Neuronal stem cell (in vitro differentiated cells): ENCODE measurements around the gene SCGB1A1.

Source experiments
- DNase-seq: peaks from one replicate; pipeline ENCODE4 v3.0.0-alpha.2; 2013; ENCODE audit warnings: low spot score
- H2AFZ ChIP-seq: one replicate; pipeline ENCODE4 v1.6.1; 2013; ENCODE audit warnings: mild to moderate bottlenecking, low read length, inconsistent platforms
- H2AK5ac ChIP-seq: 2 replicates; pipeline ENCODE4 v1.6.1; 2013; ENCODE audit warnings: low read depth, mild to moderate bottlenecking, inconsistent platforms, low read length, moderate library complexity, mixed read lengths
- H2BK120ac ChIP-seq: 2 replicates; pipeline ENCODE4 v1.6.1; 2013; ENCODE audit warnings: low read depth, mild to moderate bottlenecking, inconsistent platforms, low read length, moderate library complexity, mixed read lengths
- H2BK12ac ChIP-seq: one replicate; pipeline ENCODE4 v1.6.1; 2013; ENCODE audit warnings: low read length, inconsistent platforms
- H2BK15ac ChIP-seq: 2 replicates; pipeline ENCODE4 v1.6.1; 2013; ENCODE audit warnings: mild to moderate bottlenecking, low read length, inconsistent platforms, mixed read lengths
- H2BK5ac ChIP-seq: one replicate; pipeline ENCODE4 v1.6.1; 2013; ENCODE audit warnings: inconsistent platforms, mild to moderate bottlenecking, low read length, moderate library complexity
- H3K14ac ChIP-seq: one replicate; pipeline ENCODE4 v1.6.1; 2013; ENCODE audit warnings: low read length, inconsistent platforms
- H3K18ac ChIP-seq: 2 replicates; pipeline ENCODE4 v1.6.1; 2013; ENCODE audit warnings: low read length, inconsistent platforms
- H3K23ac ChIP-seq: 2 replicates; pipeline ENCODE4 v1.6.1; 2013; ENCODE audit warnings: low read depth, mild to moderate bottlenecking, mixed read lengths, low read length, inconsistent platforms; ENCODE audit not compliant: poor library complexity
- H3K27ac ChIP-seq: replicated peaks from 3 replicates; pipeline ENCODE4 v1.5.1; 2013; ENCODE audit warnings: low read length, inconsistent platforms
- H3K27me3 ChIP-seq, 3 experiments: 2 replicates each; pipeline ENCODE4 v1.6.1; 2013; ENCODE audit warnings: low read length in 3 of 3, mild to moderate bottlenecking in 2 of 3, inconsistent platforms in 1 of 3, low read depth in 1 of 3, mixed read lengths in 1 of 3, moderate library complexity in 1 of 3; ENCODE audit not compliant: control insufficient read depth in 3 of 3, insufficient read depth in 3 of 3
- H3K36me3 ChIP-seq, 2 donors: replicated peaks in 1 of 2; 2 replicates each; pipeline ENCODE4 v1.6.1; 2013; ENCODE audit warnings: low read length in 2 of 2; ENCODE audit not compliant: control insufficient read depth in 2 of 2, insufficient read depth in 2 of 2
- H3K4ac ChIP-seq: 2 replicates; pipeline ENCODE4 v1.6.1; 2013; ENCODE audit warnings: inconsistent platforms, mild to moderate bottlenecking, low read length, moderate library complexity
- H3K4me1 ChIP-seq, 2 donors: 1 replicate in 1 of 2; 2 replicates in 1 of 2; pipeline ENCODE4 v1.6.1; 2013; ENCODE audit warnings: low read length in 2 of 2, low read depth in 1 of 2; ENCODE audit not compliant: control insufficient read depth in 2 of 2, insufficient read depth in 1 of 2
- H3K4me2 ChIP-seq: one replicate; pipeline ENCODE4 v1.6.1; 2013; ENCODE audit warnings: mild to moderate bottlenecking, low read length, inconsistent platforms; ENCODE audit not compliant: insufficient read depth, poor library complexity, severe bottlenecking
- H3K4me3 ChIP-seq, 2 donors: 2 replicates each; pipeline ENCODE4 v1.5.1; 2013; ENCODE audit warnings: low read length in 2 of 2, mild to moderate bottlenecking in 2 of 2, inconsistent platforms in 1 of 2, moderate library complexity in 1 of 2
- H3K79me1 ChIP-seq: one replicate; pipeline ENCODE4 v1.6.1; 2013; ENCODE audit warnings: low read depth, mild to moderate bottlenecking, inconsistent platforms, low read length, moderate library complexity
- H3K9ac ChIP-seq: one replicate; pipeline ENCODE4 v1.6.1; 2013; ENCODE audit warnings: mild to moderate bottlenecking, low read depth, low read length, inconsistent platforms; ENCODE audit not compliant: poor library complexity
- H3K9me3 ChIP-seq, 2 donors: replicated peaks in 1 of 2; 2 replicates each; pipeline versions ENCODE3 to v1.6.1; 2013; ENCODE audit warnings: low read length in 2 of 2, mild to moderate bottlenecking in 2 of 2, inconsistent platforms in 1 of 2, low read depth in 1 of 2, mixed read lengths in 1 of 2, moderate library complexity in 1 of 2; ENCODE audit not compliant: control insufficient read depth in 2 of 2, insufficient read depth in 1 of 2
- H4K8ac ChIP-seq: one replicate; pipeline ENCODE4 v1.6.1; 2013; ENCODE audit warnings: low read depth, mild to moderate bottlenecking, inconsistent platforms, low read length, moderate library complexity
- H4K91ac ChIP-seq: one replicate; pipeline ENCODE4 v1.6.1; 2013; ENCODE audit warnings: low read length, low read depth, mild to moderate bottlenecking, inconsistent platforms; ENCODE audit not compliant: poor library complexity
- WGBS, 2 donors: extraction: QIAGEN DNeasy Blood & Tissue Kit; methylation state at CpG; one replicate each; pipeline ENCODE4 v1.1.7; 2013; ENCODE audit warnings: missing lambda C conversion rate in 2 of 2, mixed read lengths in 1 of 2; ENCODE audit not compliant: insufficient read length in 2 of 2, insufficient replicate concordance in 1 of 2; ENCODE audit errors: extremely low coverage in 2 of 2; 5-methylcytosine and 5-hydroxymethylcytosine counted together

The SCGB1A1 gene

GRCh38 chr11:62433141-62433903, 14.5 kb downstream of the SCGB1A1 start:
- no peaks in the 10 kb centered on the region for H3K36me3 ChIP-seq
- H3K27me3 ChIP-seq: peaks cover 0 to 15% (median 0%) of the 10 kb centered on the region in 3 experiments
- no peak overlapping the region for H2BK5ac ChIP-seq
- H3K23ac ChIP-seq: no peak overlapping the region
- DNase-seq: no peak
- no CpG with 5 or more reads among the region's 16 CpGs for WGBS, 2 donors
- no peak overlapping the region for H3K4me2 ChIP-seq
- no peak overlapping the region for H3K9ac ChIP-seq
- no peak overlapping the region for H3K14ac ChIP-seq
- no peaks in the 10 kb centered on the region for H3K79me1 ChIP-seq
- no peak overlapping the region for H2BK12ac ChIP-seq
- no peak overlapping the region for H2AK5ac ChIP-seq
- no peak overlapping the region for H2BK120ac ChIP-seq
- no peak overlapping the region for H3K18ac ChIP-seq
- peaks cover 4 to 6% of the 10 kb centered on the region in 2 donors for H3K4me1 ChIP-seq
- H4K8ac ChIP-seq: no peak overlapping the region
- peak overlapping the region; percentile 22 for H2AFZ ChIP-seq
- H3K9me3 ChIP-seq: peaks cover 0 to 2% of the 10 kb centered on the region in 2 donors
- no peak overlapping the region for H3K4ac ChIP-seq
- H4K91ac ChIP-seq: no peak overlapping the region
- H3K27ac ChIP-seq: no peak overlapping the region
- no peak overlapping the region for H3K4me3 ChIP-seq
- no peak overlapping the region for H2BK15ac ChIP-seq

- no CpG with 5 or more reads among the region's 6 CpGs for WGBS, 2 donors
- H4K91ac ChIP-seq: no peak overlapping the region
- H3K14ac ChIP-seq: no peak overlapping the region
- H2BK120ac ChIP-seq: no peak overlapping the region
- no peak overlapping the region for H2BK15ac ChIP-seq
- H4K8ac ChIP-seq: no peak overlapping the region
- H3K4me3 ChIP-seq: no peak overlapping the region
- no peak overlapping the region for H2BK12ac ChIP-seq
- peaks cover 0 to 2% of the 10 kb centered on the region in 2 donors for H3K9me3 ChIP-seq
- peaks cover 0 to 12% (median 0%) of the 10 kb centered on the region in 3 experiments for H3K27me3 ChIP-seq
- no peak overlapping the region for H3K4me2 ChIP-seq
- no peak overlapping the region for H3K4ac ChIP-seq
- DNase-seq: no peak
- no peaks in the 10 kb centered on the region for H3K79me1 ChIP-seq
- H3K18ac ChIP-seq: no peak overlapping the region
- peaks cover 4 to 6% of the 10 kb centered on the region in 2 donors for H3K4me1 ChIP-seq
- no peak overlapping the region for H2AFZ ChIP-seq
- no peaks in the 10 kb centered on the region for H3K36me3 ChIP-seq
- no peak overlapping the region for H2BK5ac ChIP-seq
- H3K27ac ChIP-seq: no peak overlapping the region
- no peak overlapping the region for H3K9ac ChIP-seq
- H3K23ac ChIP-seq: no peak overlapping the region
- H2AK5ac ChIP-seq: no peak overlapping the region
Observed at GRCh38 chr11:62433904-62434276, 15.1 kb downstream of the SCGB1A1 start.

GRCh38 chr11:62435846-62436660, 17.2 kb downstream of the SCGB1A1 start:
- H3K18ac ChIP-seq: no peak overlapping the region

GRCh38 chr11:62437616-62438015, 18.8 kb downstream of the SCGB1A1 start:
- WGBS, 2 donors: no CpG with 5 or more reads among the region's 1 CpG

More at GRCh38 chr11:62435846-62436660, 17.2 kb downstream of the SCGB1A1 start:
- H4K8ac ChIP-seq: no peak overlapping the region
- no peak overlapping the region for H4K91ac ChIP-seq
- H2AK5ac ChIP-seq: no peak overlapping the region
- peak overlapping the region; percentile 69 for H2AFZ ChIP-seq
- no peak for DNase-seq
- peaks cover 0 to 3% (median 0%) of the 10 kb centered on the region in 3 experiments for H3K27me3 ChIP-seq
- H3K36me3 ChIP-seq: no peaks in the 10 kb centered on the region
- H2BK5ac ChIP-seq: no peak overlapping the region
- H3K4ac ChIP-seq: no peak overlapping the region
- peaks cover 4 to 6% of the 10 kb centered on the region in 2 donors for H3K4me1 ChIP-seq
- no peaks in the 10 kb centered on the region for H3K9me3 ChIP-seq
- H2BK12ac ChIP-seq: no peak overlapping the region
- no peak overlapping the region for H3K27ac ChIP-seq
- no peak overlapping the region for H3K9ac ChIP-seq
- H3K79me1 ChIP-seq: no peaks in the 10 kb centered on the region
- H3K4me3 ChIP-seq: no peak overlapping the region
- H3K4me2 ChIP-seq: no peak overlapping the region
- no CpG with 5 or more reads among the region's 5 CpGs for WGBS, 2 donors
- no peak overlapping the region for H3K14ac ChIP-seq
- no peak overlapping the region for H3K23ac ChIP-seq
- H2BK120ac ChIP-seq: no peak overlapping the region
- H2BK15ac ChIP-seq: no peak overlapping the region

More at GRCh38 chr11:62437616-62438015, 18.8 kb downstream of the SCGB1A1 start:
- no peaks in the 10 kb centered on the region for H3K36me3 ChIP-seq
- H3K27me3 ChIP-seq: no peaks in the 10 kb centered on the region
- H3K4ac ChIP-seq: no peak overlapping the region
- H3K9me3 ChIP-seq: no peaks in the 10 kb centered on the region
- no peak for DNase-seq
- no peak overlapping the region for H3K27ac ChIP-seq
- H2BK15ac ChIP-seq: no peak overlapping the region
- no peak overlapping the region for H4K8ac ChIP-seq
- no peak overlapping the region for H3K14ac ChIP-seq
- no peak overlapping the region for H4K91ac ChIP-seq
- no peak overlapping the region for H3K9ac ChIP-seq
- H2AK5ac ChIP-seq: no peak overlapping the region
- no peak overlapping the region for H3K23ac ChIP-seq
- no peaks in the 10 kb centered on the region for H3K79me1 ChIP-seq
- H3K18ac ChIP-seq: no peak overlapping the region
- H3K4me3 ChIP-seq: no peak overlapping the region
- no peak overlapping the region for H2BK12ac ChIP-seq
- H2AFZ ChIP-seq: no peak overlapping the region
- H2BK120ac ChIP-seq: no peak overlapping the region
- no peak overlapping the region for H2BK5ac ChIP-seq
- peaks cover 4 to 6% of the 10 kb centered on the region in 2 donors for H3K4me1 ChIP-seq
- no peak overlapping the region for H3K4me2 ChIP-seq
